ENCODE measurements around the gene PCNX3. TPM values are rescaled to one million over a fixed set of nuclear protein-coding genes. Genes with fewer than 3 reads are reported as not detected.

Gene PCNX3
- total RNA-seq, 3 donors from 2014 or later (not counting 1 experiment from before 2014, with no cell fraction given) = 101 to 105 (median 102) TPM

GRCh38 chr11:65617990-65618751 lies 2.6 kb downstream of the PCNX3 start:
- H3K36me3 ChIP-seq (ENCODE audit: control insufficient read depth, insufficient read depth, low read length) = peaks cover 54% of the 10 kb centered on the region
- peaks cover 17 to 33% of the 10 kb centered on the region in 2 donors for H3K4me1 Mint-ChIP-seq
- ATAC-seq (no peak), DNase-seq (no peak)
- no peaks in the 10 kb centered on the region for H3K9me3 Mint-ChIP-seq
- peak overlapping the region in 1 of 2 donors; percentile 42 for H3K27ac Mint-ChIP-seq
- intact Hi-C loops (cut with micrococcal nuclease) = loop anchor here (5.0 kb wide), 1 partner anchor 34 kb away; no protein-coding TSS in a partner anchor
- H3K4me3 Mint-ChIP-seq = peak overlapping the region; percentile 42
- no peaks in the 10 kb centered on the region for H3K27me3 Mint-ChIP-seq (ENCODE audit: low read depth in 2 of 2)
- H3K27ac ChIP-seq (ENCODE audit: low read length) = no peak overlapping the region
- peaks cover 31% of the 10 kb centered on the region for H3K4me1 ChIP-seq (ENCODE audit: control insufficient read depth, insufficient read depth, low read length)
- no peak overlapping the region for H3K4me3 ChIP-seq (ENCODE audit: low read length)
- no peaks in the 10 kb centered on the region for H3K9me3 ChIP-seq (ENCODE audit: control insufficient read depth, insufficient read depth, low read length)
- no peaks in the 10 kb centered on the region for H3K36me3 Mint-ChIP-seq
- WGBS (ENCODE audit: insufficient coverage) = 98% methylated on average over 33 of the region's 33 CpGs
- no peaks in the 10 kb centered on the region for H3K27me3 ChIP-seq (ENCODE audit: control insufficient read depth, insufficient read depth, low read length)
- TF ChIP-seq CTCF (IDR thresholded peaks at IDR 0.05) = no peak

- Histone ChIP-seq H3K27me3 (ENCODE audit: control insufficient read depth, insufficient read depth, low read length) (no peaks in the 10 kb centered on the region), H3K9me3 (ENCODE audit: control insufficient read depth, insufficient read depth, low read length) (no peaks in the 10 kb centered on the region), H3K27ac (ENCODE audit: low read length) (no peak overlapping the region), H3K36me3 (ENCODE audit: control insufficient read depth, insufficient read depth, low read length) (peaks cover 59% of the 10 kb centered on the region), H3K4me1 (ENCODE audit: control insufficient read depth, insufficient read depth, low read length) (peaks cover 25% of the 10 kb centered on the region), H3K4me3 (ENCODE audit: low read length) (no peak overlapping the region)
- Mint-ChIP-seq H3K27me3 (ENCODE audit: low read depth in 2 of 2) (no peaks in the 10 kb centered on the region), H3K4me1 (peaks cover 17 to 30% of the 10 kb centered on the region in 2 donors), H3K36me3 (no peaks in the 10 kb centered on the region), H3K27ac (peak overlapping the region in 1 of 2 donors; percentile 42), H3K4me3 (no peak overlapping the region), H3K9me3 (no peaks in the 10 kb centered on the region)
- TF ChIP-seq CTCF (IDR thresholded peaks at IDR 0.05) = no peak
- no peak for ATAC-seq
- intact Hi-C loops (cut with micrococcal nuclease) = loop anchor here (5.0 kb wide), 1 partner anchor 34 kb away; no protein-coding TSS in a partner anchor
- 95% methylated on average over 14 of the region's 14 CpGs for WGBS (ENCODE audit: insufficient coverage)
- no peak for DNase-seq
Observed at GRCh38 chr11:65618763-65619162, 3.2 kb downstream of the PCNX3 start.

- Mint-ChIP-seq H3K9me3 (no peaks in the 10 kb centered on the region), H3K4me1 (peaks cover 17 to 29% of the 10 kb centered on the region in 2 donors), H3K36me3 (no peaks in the 10 kb centered on the region), H3K4me3 (no peak overlapping the region), H3K27ac (peak overlapping the region; percentile 41 to 42), H3K27me3 (ENCODE audit: low read depth in 2 of 2) (no peaks in the 10 kb centered on the region)
- intact Hi-C loops (cut with micrococcal nuclease) = loop anchor here (5.0 kb wide), 1 partner anchor 33 kb away; no protein-coding TSS in a partner anchor
- whole genome bisulfite sequencing (ENCODE audit: insufficient coverage) = 97% methylated on average over 29 of the region's 29 CpGs
- Histone ChIP-seq H3K27me3 (ENCODE audit: control insufficient read depth, insufficient read depth, low read length) (no peaks in the 10 kb centered on the region), H3K27ac (ENCODE audit: low read length) (no peak overlapping the region), H3K36me3 (ENCODE audit: control insufficient read depth, insufficient read depth, low read length) (peaks cover 65% of the 10 kb centered on the region), H3K9me3 (ENCODE audit: control insufficient read depth, insufficient read depth, low read length) (no peaks in the 10 kb centered on the region), H3K4me1 (ENCODE audit: control insufficient read depth, insufficient read depth, low read length) (peaks cover 22% of the 10 kb centered on the region), H3K4me3 (ENCODE audit: low read length) (no peak overlapping the region)
- DNase-seq = no peak
- ATAC-seq = no peak
- TF ChIP-seq CTCF (IDR thresholded peaks at IDR 0.05) = no peak
Observed at GRCh38 chr11:65619281-65619928, 3.8 kb downstream of the PCNX3 start.

All from natural killer cell (primary cell).